ENCODE measurements around the gene OR5AP2. TPM values are rescaled to one million over a fixed set of nuclear protein-coding genes. Genes with fewer than 3 reads are reported as not detected.

The OR5AP2 gene
- total RNA-seq, 4 donors from 2014 or later: not detected

DNA sequence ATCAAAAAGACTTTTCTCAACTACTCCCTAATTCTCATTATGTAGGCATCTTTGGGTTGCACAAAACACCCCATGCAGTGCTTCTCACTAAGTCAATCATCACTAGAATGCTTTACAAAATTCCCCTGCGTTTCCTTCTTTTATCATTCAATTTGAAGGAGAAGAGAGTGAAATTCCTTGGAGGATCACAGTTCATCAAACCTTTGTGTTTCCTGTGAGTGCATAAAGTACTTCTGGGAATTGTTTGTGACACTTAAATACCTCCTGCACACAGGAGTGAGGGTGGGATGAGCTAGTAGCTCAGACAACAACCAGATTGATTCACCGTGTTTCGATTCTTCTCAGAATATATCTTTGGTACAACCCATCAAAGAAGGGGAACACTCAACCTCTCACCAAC lies 17.5 kb upstream of the OR5AP2 start:
- no peaks in the 10 kb centered on the region for H3K4me1 ChIP-seq
- H3K4me3 ChIP-seq: no peak overlapping the region
- 16% methylated on average over 3 of the region's 3 CpGs for WGBS
- DNase-seq (ENCODE audit: extremely low spot score): no peak
- TF ChIP-seq POLR2AphosphoS5 (IDR thresholded peaks at IDR 0.05) (no peak), CTCF (IDR thresholded peaks at IDR 0.05) (no peak), POLR2A (IDR thresholded peaks at IDR 0.05; ENCODE audit: low read depth) (no peak)
- intact Hi-C loops (cut with DNase I): no loop called here
- no peaks in the 10 kb centered on the region for H3K27me3 ChIP-seq
- H3K27ac ChIP-seq (replicated peaks in 1 of 4): no peak overlapping the region
- H3K9me3 ChIP-seq: no peaks in the 10 kb centered on the region
- no peaks in the 10 kb centered on the region for H3K36me3 ChIP-seq

- Histone ChIP-seq H3K27ac (replicated peaks in 1 of 4) (no peak overlapping the region), H3K4me3 (no peak overlapping the region), H3K9me3 (no peaks in the 10 kb centered on the region), H3K27me3 (no peaks in the 10 kb centered on the region), H3K36me3 (no peaks in the 10 kb centered on the region), H3K4me1 (no peaks in the 10 kb centered on the region)
- intact Hi-C loops (cut with DNase I): no loop called here
- 86% methylated on average over 3 of the region's 3 CpGs for WGBS
- TF ChIP-seq POLR2A (IDR thresholded peaks at IDR 0.05; ENCODE audit: low read depth) (no peak), CTCF (IDR thresholded peaks at IDR 0.05) (no peak), EP300 (IDR thresholded peaks at IDR 0.05) (no peak), POLR2AphosphoS5 (IDR thresholded peaks at IDR 0.05) (no peak)
- no peak for DNase-seq (ENCODE audit: extremely low spot score)
Observed at GRCh38 chr11:56637500-56637899, 4.7 kb downstream of the OR5AP2 start.

GRCh38 chr11:56636861-56637260 lies 5.4 kb downstream of the OR5AP2 start:
- no peak overlapping the region for H3K4me3 ChIP-seq
- H3K36me3 ChIP-seq: no peaks in the 10 kb centered on the region
- TF ChIP-seq POLR2A (IDR thresholded peaks at IDR 0.05; ENCODE audit: low read depth) (no peak), CTCF (IDR thresholded peaks at IDR 0.05) (no peak), POLR2AphosphoS5 (IDR thresholded peaks at IDR 0.05) (no peak), EP300 (IDR thresholded peaks at IDR 0.05) (no peak)
- no peak for DNase-seq (ENCODE audit: extremely low spot score)
- H3K27ac ChIP-seq (replicated peaks in 1 of 4): no peak overlapping the region
- H3K9me3 ChIP-seq: no peaks in the 10 kb centered on the region
- no peaks in the 10 kb centered on the region for H3K4me1 ChIP-seq
- intact Hi-C loops (cut with DNase I): no loop called here
- 70% methylated on average over 2 of the region's 2 CpGs for WGBS
- H3K27me3 ChIP-seq: no peaks in the 10 kb centered on the region

DNA sequence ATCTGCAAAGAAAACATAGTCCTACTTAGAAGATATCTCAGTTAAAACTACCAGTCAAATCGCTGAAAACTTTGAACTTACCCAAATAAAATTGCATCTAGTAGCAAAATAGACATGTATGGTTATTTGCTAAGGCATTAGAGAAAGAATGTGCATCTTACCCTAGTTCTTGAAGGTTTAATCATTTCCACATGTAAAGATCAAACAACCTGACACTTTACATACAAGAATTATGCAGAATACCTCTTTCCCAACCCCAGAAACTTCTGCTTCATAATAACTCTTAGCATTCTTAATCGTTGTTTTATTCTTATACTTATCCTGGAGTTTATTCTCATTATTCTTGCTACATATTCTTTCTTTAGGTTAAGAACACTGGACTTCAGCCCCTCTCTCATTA lies 9.9 kb downstream of the OR5AP2 start:
- Histone ChIP-seq H3K4me1 (no peaks in the 10 kb centered on the region), H3K4me3 (no peak overlapping the region), H3K36me3 (no peaks in the 10 kb centered on the region), H3K9me3 (no peaks in the 10 kb centered on the region), H3K27me3 (no peaks in the 10 kb centered on the region), H3K27ac (replicated peaks in 1 of 4) (no peak overlapping the region)
- intact Hi-C loops (cut with DNase I): no loop called here
- 76% methylated on average over 2 of the region's 2 CpGs for WGBS
- no peak for DNase-seq (ENCODE audit: extremely low spot score)
- TF ChIP-seq EP300 (IDR thresholded peaks at IDR 0.05) (no peak), CTCF (IDR thresholded peaks at IDR 0.05) (no peak), POLR2AphosphoS5 (IDR thresholded peaks at IDR 0.05) (no peak), POLR2A (IDR thresholded peaks at IDR 0.05; ENCODE audit: low read depth) (no peak)

DNA sequence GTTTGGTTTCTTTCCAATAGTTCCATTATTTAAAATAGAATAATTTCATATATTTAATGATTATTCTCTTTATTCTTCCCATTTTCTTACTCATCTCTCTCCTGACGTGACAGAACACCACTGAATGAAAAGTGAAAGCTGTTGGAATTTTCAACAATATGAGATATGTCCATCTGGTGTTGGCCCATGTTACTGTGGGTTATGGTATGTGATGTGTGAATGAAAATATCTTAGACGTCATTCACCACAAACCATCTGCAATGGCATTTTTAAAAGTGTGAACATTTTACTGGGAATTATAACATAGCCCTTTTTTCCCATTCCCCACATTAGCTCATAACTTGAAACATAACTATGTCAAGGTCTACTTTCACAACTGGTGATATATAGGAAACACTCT lies 16.3 kb downstream of the OR5AP2 start:
- H3K27me3 ChIP-seq: no peaks in the 10 kb centered on the region
- no peak for TF ChIP-seq EP300 (IDR thresholded peaks at IDR 0.05)
- no peak for TF ChIP-seq POLR2AphosphoS5 (IDR thresholded peaks at IDR 0.05)
- TF ChIP-seq POLR2A (IDR thresholded peaks at IDR 0.05; ENCODE audit: low read depth): no peak
- no peak overlapping the region for H3K27ac ChIP-seq (replicated peaks in 1 of 4)
- H3K36me3 ChIP-seq: no peaks in the 10 kb centered on the region
- no peak for DNase-seq (ENCODE audit: extremely low spot score)
- 58% methylated on average over 2 of the region's 2 CpGs for WGBS
- intact Hi-C loops (cut with DNase I): no loop called here
- no peaks in the 10 kb centered on the region for H3K9me3 ChIP-seq
- H3K4me3 ChIP-seq: no peak overlapping the region
- no peaks in the 10 kb centered on the region for H3K4me1 ChIP-seq
